ENCODE measurements around the gene SUV39H1.
"Not testable (repeated sequence)": the region's sequence is repeated elsewhere in the genome, so short reads cannot be mapped to it uniquely, and the experiment has no call there.

SUV39H1 gene

GRCh38 chrX:48681539-48682183 is 14.9 kb upstream of the SUV39H1 start:
- TF ChIP-seq CTCF (conservative IDR thresholded peaks at IDR 0.05; ENCODE audit: low read depth, low read length), result no peak

GRCh38 chrX:48682795-48683194 is 13.7 kb upstream of the SUV39H1 start:
- not testable (repeated sequence) for DNase-seq (ENCODE audit: low read depth); H3K4me3 ChIP-seq (ENCODE audit: low read length)

More at GRCh38 chrX:48681539-48682183, 14.9 kb upstream of the SUV39H1 start:
- no peak overlapping the region for H3K4me3 ChIP-seq (ENCODE audit: low read length)
- DNase-seq (ENCODE audit: low read depth), result no peak

GRCh38 chrX:48683411-48683982 is 13.0 kb upstream of the SUV39H1 start, which contains the start of gene WAS:
TSS of gene WAS (plus strand) at chrX:48683799. CDS start at chrX:48683854, 55 bp downstream.
- TF ChIP-seq CTCF (conservative IDR thresholded peaks at IDR 0.05; ENCODE audit: low read depth, low read length), result no peak
- no peak within 1 kb of the TSS for H3K4me3 ChIP-seq (ENCODE audit: low read length)
- DNase-seq (ENCODE audit: low read depth), result no peak

GRCh38 chrX:48684134-48684533 is 12.4 kb upstream of the SUV39H1 start:
- H3K4me3 ChIP-seq (ENCODE audit: low read length), result no peak overlapping the region
- DNase-seq (ENCODE audit: low read depth), result no peak
- no peak for TF ChIP-seq CTCF (conservative IDR thresholded peaks at IDR 0.05; ENCODE audit: low read depth, low read length)

GRCh38 chrX:48685416-48685815 is 11.1 kb upstream of the SUV39H1 start:
- H3K4me3 ChIP-seq (ENCODE audit: low read length), result no peak overlapping the region
- no peak for TF ChIP-seq CTCF (conservative IDR thresholded peaks at IDR 0.05; ENCODE audit: low read depth, low read length)
- no peak for DNase-seq (ENCODE audit: low read depth)

- H3K4me3 ChIP-seq (ENCODE audit: low read length), result no peak overlapping the region
- no peak for DNase-seq (ENCODE audit: low read depth)
- TF ChIP-seq CTCF (conservative IDR thresholded peaks at IDR 0.05; ENCODE audit: low read depth, low read length), result no peak
Observed at GRCh38 chrX:48688531-48689150, 7.9 kb upstream of the SUV39H1 start.

- H3K4me3 ChIP-seq (ENCODE audit: low read length), result no peak overlapping the region
- TF ChIP-seq CTCF (conservative IDR thresholded peaks at IDR 0.05; ENCODE audit: low read depth, low read length), result no peak
- no peak for DNase-seq (ENCODE audit: low read depth)
Observed at GRCh38 chrX:48689208-48689920, 7.2 kb upstream of the SUV39H1 start.

- not testable (repeated sequence) for H3K4me3 ChIP-seq (ENCODE audit: low read length); DNase-seq (ENCODE audit: low read depth)
Observed at GRCh38 chrX:48691746-48692145, 4.8 kb upstream of the SUV39H1 start.
